ENCODE results near the gene FOXN3. TPM values are rescaled to one million over a fixed set of nuclear protein-coding genes. Genes with fewer than 3 reads are reported as not detected.

The FOXN3 gene
- total RNA-seq, 1 donor from 2014 or later, result 108 TPM

GRCh38 chr14:89284333-89285058 lies 132.5 kb downstream of the FOXN3 start:
- no peak for TF ChIP-seq CTCF (IDR thresholded peaks at IDR 0.05; ENCODE audit: unreplicated experiment)
- peaks cover 3% of the 10 kb centered on the region for H3K27me3 Mint-ChIP-seq (ENCODE audit: unreplicated experiment)
- no peaks in the 10 kb centered on the region for H3K9me3 Mint-ChIP-seq (ENCODE audit: unreplicated experiment)
- H3K27ac Mint-ChIP-seq (ENCODE audit: unreplicated experiment), result peak overlapping the region; percentile 25
- peaks cover 11% of the 10 kb centered on the region for H3K36me3 Mint-ChIP-seq (ENCODE audit: low read depth, unreplicated experiment)
- no peak for DNase-seq (ENCODE audit: low spot score)
- no peak overlapping the region for H3K4me3 Mint-ChIP-seq (ENCODE audit: unreplicated experiment)
- peaks cover 3% of the 10 kb centered on the region for H3K4me1 Mint-ChIP-seq (ENCODE audit: unreplicated experiment)

GRCh38 chr14:89283327-89284060 lies 133.5 kb downstream of the FOXN3 start:
- peaks cover 5% of the 10 kb centered on the region for H3K27me3 Mint-ChIP-seq (ENCODE audit: unreplicated experiment)
- no peak overlapping the region for H3K4me3 Mint-ChIP-seq (ENCODE audit: unreplicated experiment)
- DNase-seq (ENCODE audit: low spot score), result no peak
- H3K36me3 Mint-ChIP-seq (ENCODE audit: low read depth, unreplicated experiment), result peaks cover 11% of the 10 kb centered on the region
- TF ChIP-seq CTCF (IDR thresholded peaks at IDR 0.05; ENCODE audit: unreplicated experiment), result no peak
- H3K4me1 Mint-ChIP-seq (ENCODE audit: unreplicated experiment), result peaks cover 3% of the 10 kb centered on the region
- no peaks in the 10 kb centered on the region for H3K9me3 Mint-ChIP-seq (ENCODE audit: unreplicated experiment)
- H3K27ac Mint-ChIP-seq (ENCODE audit: unreplicated experiment), result no peak overlapping the region

GRCh38 chr14:89282191-89282590 lies 134.8 kb downstream of the FOXN3 start:
- Mint-ChIP-seq H3K4me1 (ENCODE audit: unreplicated experiment) (peaks cover 3% of the 10 kb centered on the region), H3K27ac (ENCODE audit: unreplicated experiment) (no peak overlapping the region), H3K27me3 (ENCODE audit: unreplicated experiment) (peaks cover 6% of the 10 kb centered on the region), H3K36me3 (ENCODE audit: low read depth, unreplicated experiment) (peaks cover 7% of the 10 kb centered on the region), H3K9me3 (ENCODE audit: unreplicated experiment) (no peaks in the 10 kb centered on the region), H3K4me3 (ENCODE audit: unreplicated experiment) (no peak overlapping the region)
- DNase-seq (ENCODE audit: low spot score), result no peak
- TF ChIP-seq CTCF (IDR thresholded peaks at IDR 0.05; ENCODE audit: unreplicated experiment), result no peak

- peaks cover 6% of the 10 kb centered on the region for H3K27me3 Mint-ChIP-seq (ENCODE audit: unreplicated experiment)
- H3K4me3 Mint-ChIP-seq (ENCODE audit: unreplicated experiment), result no peak overlapping the region
- no peaks in the 10 kb centered on the region for H3K4me1 Mint-ChIP-seq (ENCODE audit: unreplicated experiment)
- H3K9me3 Mint-ChIP-seq (ENCODE audit: unreplicated experiment), result no peaks in the 10 kb centered on the region
- H3K27ac Mint-ChIP-seq (ENCODE audit: unreplicated experiment), result no peak overlapping the region
- no peak for TF ChIP-seq CTCF (IDR thresholded peaks at IDR 0.05; ENCODE audit: unreplicated experiment)
- peaks cover 7% of the 10 kb centered on the region for H3K36me3 Mint-ChIP-seq (ENCODE audit: low read depth, unreplicated experiment)
- no peak for DNase-seq (ENCODE audit: low spot score)
Observed at GRCh38 chr14:89280600-89280999, 136.4 kb downstream of the FOXN3 start.

Data from endothelial cell (in vitro differentiated cells).